NCI-H187 (cell line): ENCODE data around the gene RFTN1.
"Not testable (repeated sequence)": the region's sequence is repeated elsewhere in the genome, so short reads cannot be mapped to it uniquely, and the experiment has no call there.

ENCODE experiments used
- DNase-seq, 2 experiments: peaks; one replicate each; lab custom pipeline; 2025; lab: John Stamatoyannopoulos, UW

RFTN1 gene

DNA sequence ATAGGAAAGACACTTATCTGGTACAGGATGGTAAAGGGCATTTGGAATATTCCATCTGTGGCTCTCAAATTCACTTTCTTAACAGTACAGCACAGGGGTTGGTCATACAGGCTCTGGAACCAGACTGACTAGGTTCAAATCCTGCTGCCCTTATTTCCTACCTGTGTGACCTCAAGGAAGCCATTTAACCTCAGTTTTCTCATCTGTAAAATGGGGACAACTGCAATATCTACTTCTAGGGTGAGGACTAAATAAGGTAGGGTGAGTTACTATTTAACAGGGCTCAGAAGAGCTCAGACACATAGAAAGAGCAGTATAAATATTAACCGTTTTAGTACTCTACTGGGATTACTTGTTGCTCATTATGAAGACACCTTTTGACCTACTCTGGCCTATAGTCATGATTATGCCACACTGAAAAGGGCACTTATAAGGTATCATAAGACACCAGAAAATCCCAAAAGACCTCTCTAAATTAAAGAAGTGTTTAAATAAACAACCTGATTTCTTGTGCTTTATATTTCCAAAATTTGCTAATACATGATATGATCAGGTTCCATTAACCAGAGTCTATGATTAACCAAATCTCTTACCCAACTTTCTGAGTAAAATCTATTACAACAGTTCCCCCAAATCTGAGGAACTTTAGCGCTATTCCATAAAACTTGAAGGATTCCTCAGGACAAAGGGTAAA lies 6.5 kb downstream of the RFTN1 start:
- DNase-seq, result no peak

- no peak for DNase-seq
Observed at GRCh38 chr3:16506451-16506850, 7.0 kb downstream of the RFTN1 start.

- no peak for DNase-seq
Observed at GRCh38 chr3:16504692-16505091, 8.8 kb downstream of the RFTN1 start.

- DNase-seq, result no peak
Observed at GRCh38 chr3:16504242-16504641, 9.3 kb downstream of the RFTN1 start.

DNA sequence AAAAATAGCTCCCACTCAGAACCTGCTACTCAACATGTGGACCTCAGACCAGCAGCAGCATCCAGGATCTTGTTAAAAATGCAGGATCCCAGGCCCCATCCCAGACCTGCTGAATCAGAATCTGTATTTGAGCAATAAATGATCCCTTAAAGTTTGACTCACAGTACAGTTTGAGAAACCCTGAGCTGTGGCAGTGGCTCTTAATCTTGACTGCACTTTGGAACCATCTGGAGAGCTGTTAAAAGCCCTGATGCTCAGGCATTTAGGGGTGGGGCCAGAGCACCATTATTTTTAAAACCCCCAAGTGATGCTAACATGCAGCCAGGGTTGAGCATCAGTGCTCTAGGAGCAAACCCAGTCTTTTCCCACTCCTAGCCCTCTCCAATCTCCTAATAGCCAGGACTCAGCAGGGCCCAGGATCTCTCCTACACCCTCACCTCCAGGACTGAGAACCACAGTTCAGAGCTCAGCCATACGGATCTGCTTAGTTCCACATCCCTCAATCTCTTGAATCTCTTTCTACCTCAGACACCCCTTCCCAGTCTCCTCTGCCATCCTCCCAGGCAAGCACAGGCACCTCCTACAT lies 10.2 kb downstream of the RFTN1 start:
- DNase-seq, result no peak

GRCh38 chr3:16502347-16502908 lies 11.1 kb downstream of the RFTN1 start:
- DNase-seq, result no peak

GRCh38 chr3:16501376-16501775 lies 12.1 kb downstream of the RFTN1 start:
- DNase-seq, result no peak

GRCh38 chr3:16500911-16501310 lies 12.6 kb downstream of the RFTN1 start:
- DNase-seq, result no peak

DNA sequence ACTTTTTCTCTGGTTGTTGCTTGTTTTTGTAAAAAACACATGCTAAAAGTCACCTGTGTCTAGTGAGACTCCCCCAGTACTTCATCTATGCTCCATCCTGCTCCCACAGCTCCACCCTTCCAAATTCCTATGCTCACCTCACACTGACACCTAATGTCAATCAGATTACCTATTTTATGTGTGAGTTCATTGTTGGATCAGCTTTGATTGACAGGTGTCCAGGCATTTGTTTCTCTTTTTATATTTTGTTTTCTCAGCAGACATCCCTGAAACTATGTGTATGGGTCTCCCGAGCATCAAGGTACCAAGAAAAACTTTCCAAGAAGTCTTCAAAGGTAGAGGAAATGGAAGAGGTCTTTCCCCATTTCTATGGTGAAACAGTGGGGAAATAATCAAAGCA lies 13.4 kb downstream of the RFTN1 start:
- no peak for DNase-seq

- DNase-seq, result no peak
Observed at GRCh38 chr3:16499351-16499750, 14.1 kb downstream of the RFTN1 start.

DNA sequence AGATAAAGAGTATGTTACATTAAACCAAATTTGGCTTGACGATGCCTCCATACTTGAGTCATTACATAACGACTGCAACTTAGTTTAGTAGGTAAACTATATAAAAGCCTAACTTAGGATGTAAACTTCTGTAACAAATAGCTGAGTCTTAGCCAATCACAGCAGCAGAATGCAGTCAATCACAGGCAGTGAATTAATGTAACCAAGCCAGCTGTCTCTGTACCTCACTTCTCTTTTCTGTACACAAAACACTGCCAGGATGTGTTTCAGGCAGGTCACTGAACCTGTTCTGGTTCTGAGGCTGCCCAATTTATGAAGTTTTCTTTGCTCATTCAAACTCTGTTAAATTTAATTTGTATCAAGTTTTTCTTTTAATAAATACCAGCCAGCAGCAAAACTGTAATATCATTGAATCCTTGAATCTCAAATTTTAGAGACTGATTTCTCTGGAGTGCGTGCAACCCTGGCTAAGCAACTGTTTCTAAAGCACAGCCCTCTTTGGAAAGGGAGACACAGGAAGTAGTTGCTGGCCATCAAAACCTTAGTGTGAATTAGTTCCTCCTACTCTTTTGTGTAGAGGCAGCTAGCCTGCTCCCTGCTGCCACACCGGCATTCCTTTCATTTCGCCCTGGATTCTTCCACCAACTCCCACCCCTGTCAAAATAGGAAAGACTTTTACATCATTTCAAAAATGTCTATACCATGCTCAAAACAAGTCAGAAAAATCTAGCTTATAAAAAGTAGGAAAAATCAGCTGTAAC lies 15.2 kb downstream of the RFTN1 start:
- no peak for DNase-seq

DNA sequence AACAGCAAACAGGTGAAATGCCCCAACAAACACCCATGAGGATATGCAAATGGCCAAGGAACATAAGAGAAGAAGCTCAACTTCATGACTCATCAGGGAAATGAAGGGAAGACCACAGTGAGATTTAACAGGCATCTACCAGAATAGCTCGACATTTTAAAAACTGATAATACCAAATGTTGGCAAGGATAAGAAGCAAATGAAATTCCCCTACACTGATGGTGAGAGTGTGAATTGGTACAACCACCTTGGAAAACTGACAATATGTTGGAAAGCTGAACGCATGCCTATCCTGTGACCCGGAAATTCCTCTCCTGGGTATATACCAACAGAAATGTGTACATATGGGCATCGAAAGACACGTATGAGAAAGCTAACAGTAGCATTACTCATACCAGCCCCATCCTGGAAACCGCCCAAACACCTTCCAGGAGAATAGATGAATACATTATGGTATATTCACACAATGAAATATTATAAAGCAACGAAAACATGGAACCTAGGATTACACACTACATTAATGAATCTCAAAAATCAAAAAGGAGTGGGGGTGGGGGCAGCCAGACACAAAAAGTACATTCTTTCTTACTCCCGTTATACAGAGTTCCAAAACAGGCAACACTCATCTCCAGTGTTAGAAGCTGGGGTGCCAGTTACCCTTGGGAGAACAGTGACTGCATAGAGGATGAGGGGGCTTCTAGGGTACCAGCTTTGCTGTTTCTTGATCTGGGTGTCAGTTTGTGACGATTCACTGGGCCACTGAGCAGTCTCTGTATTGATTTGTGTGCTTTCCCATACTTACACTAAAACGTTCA lies 16.9 kb downstream of the RFTN1 start:
- no peak for DNase-seq

DNA sequence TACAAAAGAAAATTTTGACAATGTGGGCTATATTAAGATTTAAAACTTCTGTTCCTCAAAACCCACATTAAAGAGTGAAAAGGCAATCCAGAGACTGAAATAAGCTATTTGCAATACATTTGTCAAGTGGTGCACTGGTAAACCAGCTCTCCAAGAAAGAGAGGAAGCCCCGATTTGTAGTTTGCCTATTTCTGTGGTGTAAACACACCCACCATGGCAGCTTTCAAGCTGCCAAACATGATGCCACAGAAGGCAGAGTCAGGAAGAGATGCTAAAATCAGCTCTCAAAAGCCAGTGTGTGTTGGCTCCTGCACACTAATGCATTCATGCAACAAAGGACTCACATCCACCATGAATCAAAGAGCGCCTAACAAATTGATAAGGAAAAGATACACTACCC lies 17.5 kb downstream of the RFTN1 start:
- DNase-seq, result no peak

- DNase-seq, result no peak
Observed at GRCh38 chr3:16494814-16495431, 18.6 kb downstream of the RFTN1 start.

DNA sequence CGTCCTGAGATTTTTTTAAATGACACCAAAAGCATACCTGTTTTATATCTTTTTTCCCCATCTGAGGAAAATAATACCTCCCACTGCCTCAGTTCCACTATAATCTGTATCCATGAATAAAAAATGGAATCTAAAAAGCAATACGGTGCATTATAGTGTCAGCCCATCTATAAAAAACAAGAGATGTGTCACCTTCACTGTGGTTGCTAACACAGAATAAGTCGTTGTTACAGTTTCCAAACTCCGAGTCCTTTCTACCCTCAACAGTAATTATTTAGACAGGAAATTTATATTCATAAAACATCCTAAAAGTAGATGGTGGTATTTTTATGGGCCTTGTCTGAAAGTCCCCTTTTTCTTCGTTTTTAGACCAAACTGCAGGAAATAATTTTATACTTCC lies 19.4 kb downstream of the RFTN1 start:
- DNase-seq, result no peak

GRCh38 chr3:16490062-16490619 lies 23.4 kb downstream of the RFTN1 start:
- no peak for DNase-seq

GRCh38 chr3:16489326-16490061 lies 24.0 kb downstream of the RFTN1 start:
- DNase-seq, result not testable (repeated sequence)

GRCh38 chr3:16488637-16489036 lies 24.9 kb downstream of the RFTN1 start:
- no peak for DNase-seq

- no peak for DNase-seq
Observed at GRCh38 chr3:16487511-16488175, 25.9 kb downstream of the RFTN1 start.

GRCh38 chr3:16486951-16487480 lies 26.5 kb downstream of the RFTN1 start:
- DNase-seq, result no peak
